IMR-90 (cell line): ENCODE measurements around the gene SCIN.

Source experiments
- BHLHE40 ChIP-seq: fragments of 150-350 bp; IDR thresholded peaks from 2 replicates; pipeline ENCODE4 v1.6.1; 2016; ENCODE audit warnings: mild to moderate bottlenecking, low read depth, low read length
- CEBPB ChIP-seq: IDR thresholded peaks from 2 replicates; pipeline ENCODE4 v1.6.1; 2012; ENCODE audit warnings: low read depth, low read length, improper control_type of control experiment
- CHD1 ChIP-seq: IDR thresholded peaks from 2 replicates; pipeline ENCODE4 v1.6.1; 2012; ENCODE audit warnings: low read depth, low read length, improper control_type of control experiment
- CTCF ChIP-seq: conservative IDR thresholded peaks from 2 replicates; pipeline ENCODE4 v1.5.1; 2012; ENCODE audit warnings: mild to moderate bottlenecking, low read depth, low read length, improper control_type of control experiment
- ELK1 ChIP-seq: fragments of 150-350 bp; IDR thresholded peaks from 2 replicates; pipeline ENCODE4 v1.6.1; 2016; ENCODE audit warnings: low read depth, mild to moderate bottlenecking, low read length, moderate library complexity, borderline replicate concordance
- FOS ChIP-seq: fragments of 150-350 bp; IDR thresholded peaks from 2 replicates; pipeline ENCODE4 v1.6.1; 2016; ENCODE audit warnings: low read depth, low read length
- MAZ ChIP-seq: IDR thresholded peaks from 2 replicates; pipeline ENCODE4 v1.6.1; 2012; ENCODE audit warnings: low read depth, mild to moderate bottlenecking, low read length, improper control_type of control experiment, moderate library complexity, borderline replicate concordance
- NFE2L2 ChIP-seq: fragments of 150-350 bp; IDR thresholded peaks from 2 replicates; pipeline ENCODE4 v1.6.1; 2016; ENCODE audit warnings: low read depth, mild to moderate bottlenecking, low read length
- POLR2A ChIP-seq: IDR thresholded peaks from 2 replicates; pipeline ENCODE4 v1.6.1; 2012; ENCODE audit warnings: mild to moderate bottlenecking, low read depth, low read length
- RAD21 ChIP-seq: IDR thresholded peaks from 2 replicates; pipeline ENCODE4 v1.6.1; 2012; ENCODE audit warnings: low read length, improper control_type of control experiment
- RFX5 ChIP-seq: IDR thresholded peaks from 2 replicates; pipeline ENCODE4 v1.8.0; 2012; ENCODE audit warnings: low read depth, mild to moderate bottlenecking, low read length, moderate library complexity
- USF2 ChIP-seq: fragments of 150-350 bp; IDR thresholded peaks from 2 replicates; pipeline ENCODE4 v1.6.1; 2017; ENCODE audit warnings: mild to moderate bottlenecking, antibody characterized with exemption, low read length, low read depth

GRCh38 chr7:12596225-12596790 lies 25.8 kb downstream of the SCIN start:
- no peak for TF ChIP-seq USF2
- TF ChIP-seq RAD21, result no peak
- no peak for TF ChIP-seq CTCF
- TF ChIP-seq CEBPB, result no peak
- TF ChIP-seq POLR2A, result no peak
- no peak for TF ChIP-seq RFX5
- TF ChIP-seq NFE2L2, result no peak
- no peak for TF ChIP-seq CHD1
- no peak for TF ChIP-seq BHLHE40
- no peak for TF ChIP-seq ELK1
- no peak for TF ChIP-seq FOS
- no peak for TF ChIP-seq MAZ
